HepG2 (cell line): ENCODE results near the gene TDRD9. TPM values are rescaled to one million over a fixed set of nuclear protein-coding genes. Genes with fewer than 3 reads are reported as not detected.

Experiments used
- ATAC-seq: fragments of 200-7000 bp; cut with Tn5 transposase; 3 replicates; pipeline ENCODE4 v1.9.1; 2020; ENCODE audit warnings: mild to moderate bottlenecking, moderate library complexity
- BruUV-seq: library from RNA; stranded (reverse); fragments of 400-500 nt; replicated peaks from 2 replicates; lab custom pipeline; 2021; lab: Mats Ljungman, UMichigan
- CTCF ChIA-PET: fragments of 300-600 bp; formaldehyde crosslinking; extraction: SDS; loops from one replicate; lab custom pipeline; 2021; ENCODE audit warnings: low total read pairs, inconsistent platforms, low intra/inter-chr PET ratio; lab: Yijun Ruan, JAX
- POLR2A ChIA-PET: fragments of 350-600 bp; sonication (Branson Sonifier 250); formaldehyde crosslinking; loops from one replicate; lab custom pipeline; 2020; ENCODE audit warnings: antibody characterized with exemption, inconsistent platforms; lab: Yijun Ruan, JAX
- DNase-seq: peaks from one replicate; pipeline ENCODE4 v3.0.0-alpha.2; 2015; ENCODE audit warnings: low spot score
- FAIRE-seq: peaks from 3 replicates; lab custom pipeline; 2011; peaks lifted over from hg19 to GRCh38; lab: Jason Lieb, UNC
- H2AFZ ChIP-seq: one replicate; pipeline ENCODE4 v1.6.1; 2011; ENCODE audit warnings: low read length, inconsistent platforms
- H3K27ac ChIP-seq: fragments of 300-600 bp; 3 replicates; pipeline ENCODE4 v1.8.0; 2011; ENCODE audit warnings: mixed run types, mild to moderate bottlenecking, mixed read lengths, low read length, inconsistent platforms; ENCODE audit not compliant: insufficient read depth; ENCODE audit errors: extremely low read length
- H3K27me3 ChIP-seq, 2 experiments: fragments of 200-600 bp in 1 of 2; 2 replicates in 1 of 2; 3 replicates in 1 of 2; pipeline versions ENCODE4 v1.6.0 to v1.8.0; 2011; ENCODE audit warnings: low read length in 2 of 2, mild to moderate bottlenecking in 2 of 2, moderate library complexity in 2 of 2, inconsistent platforms in 1 of 2; ENCODE audit not compliant: insufficient read depth in 2 of 2, control insufficient read depth in 1 of 2
- H3K36me3 ChIP-seq, 2 experiments: fragments of 200-600 bp in 1 of 2; replicated peaks in 1 of 2; 2 replicates in 1 of 2; 3 replicates in 1 of 2; pipeline versions ENCODE4 v1.5.1 to v1.8.0; 2011; ENCODE audit warnings: low read length in 2 of 2, inconsistent platforms in 1 of 2; ENCODE audit not compliant: insufficient read depth in 2 of 2, control insufficient read depth in 1 of 2
- H3K4me1 ChIP-seq: 2 replicates; pipeline ENCODE4 v1.5.1; 2012; ENCODE audit warnings: low read length, inconsistent platforms; ENCODE audit not compliant: insufficient read depth
- H3K4me2 ChIP-seq: 2 replicates; pipeline ENCODE4 v1.6.0; 2011; ENCODE audit warnings: low read depth, low read length, inconsistent platforms
- H3K4me3 ChIP-seq, 3 experiments: fragments of 200-600 bp in 1 of 3; sonication (generic), shearing (Covaris generic) in 1 of 3; replicated peaks in 1 of 3; 2 replicates each; pipeline ENCODE4 v1.5.1; 2011 to 2016; ENCODE audit warnings: low read length in 3 of 3, inconsistent platforms in 2 of 3, low read depth in 2 of 3, mild to moderate bottlenecking in 2 of 3, control low read depth in 1 of 3, mixed read lengths in 1 of 3; ENCODE audit not compliant: insufficient read depth in 1 of 3
- H3K79me2 ChIP-seq: one replicate; pipeline ENCODE4 v1.6.1; 2011; ENCODE audit warnings: low read length, inconsistent platforms; ENCODE audit not compliant: insufficient read depth
- H3K9ac ChIP-seq: 2 replicates; pipeline ENCODE4 v1.6.0; 2011; ENCODE audit warnings: mild to moderate bottlenecking, low read depth, low read length, inconsistent platforms; ENCODE audit not compliant: insufficient read depth
- H3K9me3 ChIP-seq: 2 replicates; pipeline ENCODE4 v1.5.1; 2012; ENCODE audit warnings: mild to moderate bottlenecking, low read length
- H4K20me1 ChIP-seq: 2 replicates; pipeline ENCODE4 v1.6.0; 2011; ENCODE audit warnings: inconsistent platforms, mild to moderate bottlenecking, low read length, moderate library complexity; ENCODE audit not compliant: insufficient read depth
- ATF1 ChIP-seq: IDR thresholded peaks from 2 replicates; pipeline ENCODE4 v1.6.1; 2016; ENCODE audit warnings: mild to moderate bottlenecking, control low read depth
- FOXA1 ChIP-seq, 2 experiments: fragments of 450-650 bp in 1 of 2; sonication (generic) in 1 of 2; formaldehyde crosslinking in 1 of 2; IDR thresholded peaks; 2 replicates each; pipeline versions ENCODE4 v1.4.0 to v1.6.1; 2016 to 2020; ENCODE audit warnings: missing genetic modification reagents in 1 of 2
- GMEB2 ChIP-seq: IDR thresholded peaks from 2 replicates; pipeline ENCODE4 v1.6.1; 2016; ENCODE audit warnings: missing biosample characterization, missing genetic modification reagents, low read depth
- IRF1 ChIP-seq: sonication (generic); formaldehyde crosslinking; IDR thresholded peaks from 2 replicates; pipeline ENCODE4 v1.4.0; 2020; ENCODE audit warnings: low read depth, mild to moderate bottlenecking, missing genetic modification reagents
- JDP2 ChIP-seq: sonication (generic); formaldehyde crosslinking; IDR thresholded peaks from 2 replicates; pipeline ENCODE4 v1.8.1; 2022; ENCODE audit warnings: missing genetic modification reagents, borderline replicate concordance
- KDM1A ChIP-seq: IDR thresholded peaks from 2 replicates; pipeline ENCODE4 v1.6.1; 2016; ENCODE audit warnings: missing compliant biosample characterization
- REXO4 ChIP-seq: sonication (generic); formaldehyde crosslinking; IDR thresholded peaks from 2 replicates; pipeline ENCODE4 v1.8.0; 2022; ENCODE audit warnings: missing genetic modification reagents, mild to moderate bottlenecking, borderline replicate concordance
- ZBTB10 ChIP-seq: sonication (generic); formaldehyde crosslinking; IDR thresholded peaks from 2 replicates; pipeline ENCODE4 v1.4.0; 2020; ENCODE audit warnings: missing genetic modification reagents, borderline replicate concordance
- ZNF44 ChIP-seq: sonication (generic); formaldehyde crosslinking; IDR thresholded peaks from 2 replicates; pipeline ENCODE4 v1.5.1; 2020; ENCODE audit warnings: mild to moderate bottlenecking, missing genetic modification reagents
- ZNF775 ChIP-seq: sonication (generic); formaldehyde crosslinking; IDR thresholded peaks from 2 replicates; pipeline ENCODE4 v1.4.0; 2020; ENCODE audit warnings: missing genetic modification reagents, mild to moderate bottlenecking, moderate library complexity, borderline replicate concordance
- WGBS: methylation state at CpG from one replicate; pipeline ENCODE4 v1.1.6; 2017; ENCODE audit warnings: low lambda C conversion rate; 5-methylcytosine and 5-hydroxymethylcytosine counted together
- in situ Hi-C: cut with HindIII; loops from 2 replicates; pipeline ENCODE4 v1.10.0; 2017; ENCODE audit warnings: low pct_unique_long_range_greater_than_20kb; ENCODE audit not compliant: extremely low pct_ligation_motif_present
- intact Hi-C: fragments of 100-400 bp; cut with micrococcal nuclease; formaldehyde crosslinking; loops from one replicate; pipeline ENCODE4 v1.10.0; 2022; ENCODE audit not compliant: unreplicated experiment
- polyA plus RNA-seq, 8 experiments: library from polyadenylated mRNA; depleted of rRNA in 3 of 8; stranded (reverse) in 7 of 8; unstranded in 1 of 8; fragments of >200 nt; fragmentation: Illumina TruSeq in 4 of 8; extraction: Trizol in 4 of 8; gene quantifications; 2 replicates each; pipeline versions ENCODE4 v1.2.1 to v1.2.3, GENCODE V29; 2011 to 2016; ENCODE audit warnings: low read depth in 4 of 8, missing spikeins in 1 of 8, mixed read lengths in 1 of 8; ENCODE audit not compliant: insufficient read depth in 1 of 8
- total RNA-seq, 5 experiments: library from RNA; depleted of rRNA; stranded (reverse); fragments of >200 nt; fragmentation: Illumina TruSeq; extraction: Trizol; gene quantifications; 2 replicates each; pipeline ENCODE4 v1.2.3, GENCODE V29; 2016; ENCODE audit warnings: low read depth in 1 of 5
- TF ChIP-seq, protein P1 (sequence below): sonication (generic); formaldehyde crosslinking; IDR thresholded peaks from 2 replicates; pipeline ENCODE4 v1.8.1; 2023; ENCODE audit warnings: mild to moderate bottlenecking, moderate library complexity, missing genetic modification reagents
- TF ChIP-seq, protein P2 (sequence below): sonication (generic); formaldehyde crosslinking; conservative IDR thresholded peaks from 2 replicates; pipeline ENCODE4 v1.4.0; 2020; ENCODE audit warnings: mild to moderate bottlenecking, missing genetic modification reagents, moderate library complexity

The TDRD9 gene
- total and polyA plus RNA-seq, 2 of the 13 experiments (the other 11 are each of a cell fraction or from before 2014, with no cell fraction given): not detected

DNA sequence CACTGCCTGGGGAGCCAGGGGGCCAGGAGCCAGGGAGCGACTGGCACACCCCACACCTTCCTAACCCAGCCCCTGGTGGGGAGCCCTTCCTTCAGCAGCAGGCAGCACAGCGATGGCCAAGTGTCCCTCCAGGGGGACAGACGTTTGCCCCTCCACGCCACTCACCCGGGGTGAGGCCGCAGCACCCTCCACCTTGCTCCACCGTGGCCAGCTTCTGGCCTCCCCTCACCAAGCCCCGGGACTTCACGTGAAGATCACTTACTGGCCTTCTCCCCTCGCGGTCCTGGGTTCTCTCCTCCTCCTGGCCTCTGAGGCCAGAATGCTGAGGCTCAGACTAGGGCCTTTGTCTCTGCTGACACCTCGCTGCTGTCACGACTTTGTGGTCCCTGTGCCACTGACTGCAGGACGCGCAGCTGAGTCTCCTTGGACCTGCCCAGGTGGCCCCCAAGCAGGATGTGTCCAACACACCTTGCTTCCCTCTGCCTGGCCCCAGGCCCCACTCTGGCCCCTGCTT is 153.8 kb downstream of the TDRD9 start (continued):
- TF ChIP-seq IRF1 (CRISPR knock-in tag): no peak
- TF ChIP-seq GMEB2: no peak
- no peak for TF ChIP-seq ZBTB10
- TF ChIP-seq, all 625 proteins: peak for 0

DNA sequence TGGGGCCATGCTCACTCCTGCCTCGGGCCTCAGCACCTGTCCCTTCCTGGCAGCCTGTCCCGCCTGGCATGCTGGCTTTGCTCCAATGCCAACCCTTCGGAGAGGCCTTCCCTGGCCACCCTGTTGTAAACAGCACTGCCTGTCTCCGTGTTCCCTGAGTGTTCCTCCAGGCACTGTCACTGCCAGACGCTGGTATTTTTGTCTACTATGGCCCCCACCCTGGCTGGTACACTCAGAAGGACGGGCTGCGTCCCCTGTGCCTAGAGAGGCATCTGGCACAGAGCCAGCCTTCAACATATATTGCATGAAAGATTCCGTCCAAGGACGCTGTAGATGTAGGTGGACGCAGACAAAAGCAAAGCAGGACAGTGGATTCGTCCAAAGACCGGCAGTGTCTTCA is 154.6 kb downstream of the TDRD9 start:
- no peak overlapping the region for H3K4me2 ChIP-seq
- no peak for ATAC-seq
- no peak overlapping the region for H2AFZ ChIP-seq
- no peaks in the 10 kb centered on the region for H3K79me2 ChIP-seq
- ChIA-PET POLR2A (no interaction called here), CTCF (no interaction called here)
- no peak for DNase-seq
- no peak overlapping the region for H3K4me3 ChIP-seq
- no TSS peak for BruUV-seq
- intact Hi-C loops: no loop called here
- peaks cover 0 to 48% of the 10 kb centered on the region in 2 experiments for H3K27me3 ChIP-seq
- H3K9me3 ChIP-seq: no peaks in the 10 kb centered on the region
- 8% methylated on average over 8 of the region's 12 CpGs for WGBS
- no peak for FAIRE-seq
- no peaks in the 10 kb centered on the region for H4K20me1 ChIP-seq
- no peak overlapping the region for H3K27ac ChIP-seq
- no peak overlapping the region for H3K9ac ChIP-seq
- in situ Hi-C loops: no loop called here
- peaks cover 10% of the 10 kb centered on the region for H3K4me1 ChIP-seq
- no peaks in the 10 kb centered on the region for H3K36me3 ChIP-seq
- TF ChIP-seq, protein P1, sequence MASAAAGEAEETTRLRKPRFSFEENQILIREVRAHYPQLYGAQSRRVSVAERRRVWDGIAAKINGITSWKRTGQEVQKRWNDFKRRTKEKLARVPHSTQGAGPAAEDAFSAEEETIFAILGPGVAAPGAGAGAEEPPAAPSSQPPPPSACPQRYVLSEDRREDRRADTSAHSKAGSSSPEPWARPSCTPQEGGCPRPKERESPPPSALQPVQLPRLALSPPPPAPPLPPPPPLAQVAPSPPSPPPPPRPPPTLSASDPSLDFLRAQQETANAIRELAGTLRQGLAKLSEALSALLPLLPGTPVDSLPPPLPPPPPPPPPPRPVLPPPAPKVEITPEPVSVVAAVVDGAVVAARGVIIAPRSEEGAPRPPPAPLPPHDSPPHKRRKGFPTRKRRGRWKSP (CRISPR knock-in tag): no peak
- TF ChIP-seq FOXA1 (IDR thresholded peaks at IDR 0.05) (no peak), FOXA1 (CRISPR knock-in tag; IDR thresholded peaks at IDR 0.05) (no peak), ZNF44 (CRISPR knock-in tag) (no peak), REXO4 (CRISPR knock-in tag) (no peak), ATF1 (CRISPR knock-in tag) (no peak), JDP2 (CRISPR knock-in tag) (no peak), ZNF775 (CRISPR knock-in tag) (no peak), KDM1A (CRISPR knock-in tag) (no peak)
- TF ChIP-seq, protein P2, sequence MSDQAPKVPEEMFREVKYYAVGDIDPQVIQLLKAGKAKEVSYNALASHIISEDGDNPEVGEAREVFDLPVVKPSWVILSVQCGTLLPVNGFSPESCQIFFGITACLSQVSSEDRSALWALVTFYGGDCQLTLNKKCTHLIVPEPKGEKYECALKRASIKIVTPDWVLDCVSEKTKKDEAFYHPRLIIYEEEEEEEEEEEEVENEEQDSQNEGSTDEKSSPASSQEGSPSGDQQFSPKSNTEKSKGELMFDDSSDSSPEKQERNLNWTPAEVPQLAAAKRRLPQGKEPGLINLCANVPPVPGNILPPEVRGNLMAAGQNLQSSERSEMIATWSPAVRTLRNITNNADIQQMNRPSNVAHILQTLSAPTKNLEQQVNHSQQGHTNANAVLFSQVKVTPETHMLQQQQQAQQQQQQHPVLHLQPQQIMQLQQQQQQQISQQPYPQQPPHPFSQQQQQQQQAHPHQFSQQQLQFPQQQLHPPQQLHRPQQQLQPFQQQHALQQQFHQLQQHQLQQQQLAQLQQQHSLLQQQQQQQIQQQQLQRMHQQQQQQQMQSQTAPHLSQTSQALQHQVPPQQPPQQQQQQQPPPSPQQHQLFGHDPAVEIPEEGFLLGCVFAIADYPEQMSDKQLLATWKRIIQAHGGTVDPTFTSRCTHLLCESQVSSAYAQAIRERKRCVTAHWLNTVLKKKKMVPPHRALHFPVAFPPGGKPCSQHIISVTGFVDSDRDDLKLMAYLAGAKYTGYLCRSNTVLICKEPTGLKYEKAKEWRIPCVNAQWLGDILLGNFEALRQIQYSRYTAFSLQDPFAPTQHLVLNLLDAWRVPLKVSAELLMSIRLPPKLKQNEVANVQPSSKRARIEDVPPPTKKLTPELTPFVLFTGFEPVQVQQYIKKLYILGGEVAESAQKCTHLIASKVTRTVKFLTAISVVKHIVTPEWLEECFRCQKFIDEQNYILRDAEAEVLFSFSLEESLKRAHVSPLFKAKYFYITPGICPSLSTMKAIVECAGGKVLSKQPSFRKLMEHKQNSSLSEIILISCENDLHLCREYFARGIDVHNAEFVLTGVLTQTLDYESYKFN (CRISPR knock-in tag): no peak
